COLO829 (cell line): ENCODE measurements around the gene DISC1.
"Not testable (repeated sequence)": the region's sequence is repeated elsewhere in the genome, so short reads cannot be mapped to it uniquely, and the experiment has no call there.

Experiments used
- DNase-seq: peaks from one replicate; pipeline ENCODE4 v3.0.0; 2012; ENCODE audit warnings: low spot score

Gene DISC1

DNA sequence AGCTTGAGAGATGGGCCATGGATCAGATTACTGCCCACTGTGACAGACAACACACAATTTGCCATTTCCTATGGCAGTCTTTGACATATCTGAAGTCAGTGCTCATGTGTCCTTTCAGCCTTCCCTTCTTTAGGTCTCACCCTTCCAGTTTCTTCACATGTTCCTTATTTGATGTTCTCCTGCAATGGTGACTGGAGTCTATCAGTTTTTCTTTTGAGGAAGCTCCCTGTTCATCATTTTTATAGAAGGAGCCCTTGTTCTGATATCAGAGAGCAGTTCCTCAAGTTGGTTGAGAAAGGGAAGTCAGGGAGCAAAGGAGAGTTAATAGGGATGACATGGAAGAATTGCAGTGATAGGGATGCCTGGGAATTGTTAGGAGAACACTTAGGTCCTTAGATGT lies 42.2 kb downstream of the DISC1 start:
- no peak for DNase-seq

DNA sequence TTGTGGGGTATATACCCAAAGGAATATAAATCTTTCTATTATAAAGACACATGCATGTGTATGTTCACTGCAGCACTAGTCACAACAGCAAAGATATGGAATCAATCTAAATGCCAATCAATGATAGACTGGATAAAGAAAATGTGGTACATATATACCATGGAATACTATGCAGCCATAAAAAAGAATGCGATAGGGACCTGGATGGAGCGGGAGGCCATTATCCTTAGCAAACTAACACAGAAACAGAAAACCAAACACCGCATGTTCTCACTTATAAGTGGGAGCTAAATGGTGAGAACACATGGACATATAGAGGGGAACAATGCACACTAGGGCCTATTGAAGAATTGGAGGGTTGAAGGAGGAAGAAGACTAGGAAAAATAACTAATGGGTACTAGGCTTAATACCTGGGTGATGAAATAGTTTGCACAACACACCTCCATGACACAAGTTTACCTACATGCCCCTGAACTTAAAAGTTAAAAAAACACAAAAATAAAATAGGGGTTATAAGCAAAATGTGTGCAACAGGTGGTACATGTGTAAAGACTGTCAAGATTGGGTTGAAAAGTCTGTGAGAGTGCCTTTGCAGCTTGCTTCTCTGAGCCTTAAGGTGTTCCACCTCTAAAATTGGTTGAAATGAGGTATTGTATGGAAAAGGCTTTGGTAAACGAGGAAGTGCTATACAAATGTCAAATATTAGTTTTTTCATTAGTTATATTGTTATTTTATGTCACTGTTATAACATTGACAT lies 43.5 kb downstream of the DISC1 start:
- DNase-seq = not testable (repeated sequence)

DNA sequence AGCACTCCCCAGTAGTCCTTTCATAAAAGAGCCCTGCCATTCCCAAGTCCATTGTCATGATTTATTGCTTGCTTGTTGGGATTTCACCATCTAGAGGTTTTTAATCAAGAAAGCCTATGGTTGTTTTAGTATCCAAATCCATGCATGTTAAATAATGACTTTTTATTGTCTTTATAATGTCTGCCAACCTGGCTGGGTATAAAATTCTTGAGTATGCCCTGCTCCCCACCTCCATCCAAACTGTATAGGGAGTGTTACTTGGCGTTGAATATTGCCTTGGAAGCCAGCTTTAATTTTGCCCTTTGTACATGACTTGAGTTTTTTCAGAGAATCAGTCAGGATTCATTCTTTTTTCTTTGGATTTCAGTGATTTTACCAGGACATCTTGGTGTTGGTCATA lies 44.2 kb downstream of the DISC1 start:
- DNase-seq = no peak

DNA sequence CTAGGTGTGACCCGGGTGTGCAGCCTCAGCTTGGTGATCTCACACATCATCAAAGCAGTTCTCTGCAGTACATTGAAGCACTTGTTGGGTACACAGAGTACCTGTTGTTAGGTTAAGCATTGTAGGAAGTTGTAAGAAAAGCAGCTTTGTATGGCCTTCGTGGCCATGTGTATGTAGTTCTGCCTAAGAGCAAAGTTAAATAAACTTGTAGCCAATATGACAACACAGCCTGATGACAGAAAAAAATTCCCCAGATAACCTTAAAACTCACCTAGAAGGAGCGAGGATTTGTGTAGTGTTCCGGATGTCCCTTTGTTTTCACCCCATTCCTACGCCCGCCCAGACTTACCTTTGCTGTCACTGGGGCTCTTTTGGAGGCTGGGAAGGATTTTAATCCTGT lies 48.0 kb downstream of the DISC1 start:
- no peak for DNase-seq

GRCh38 chr1:231676487-231676886 lies 49.9 kb downstream of the DISC1 start:
- no peak for DNase-seq

- DNase-seq = no peak
Observed at GRCh38 chr1:231677442-231677841, 50.9 kb downstream of the DISC1 start.

DNA sequence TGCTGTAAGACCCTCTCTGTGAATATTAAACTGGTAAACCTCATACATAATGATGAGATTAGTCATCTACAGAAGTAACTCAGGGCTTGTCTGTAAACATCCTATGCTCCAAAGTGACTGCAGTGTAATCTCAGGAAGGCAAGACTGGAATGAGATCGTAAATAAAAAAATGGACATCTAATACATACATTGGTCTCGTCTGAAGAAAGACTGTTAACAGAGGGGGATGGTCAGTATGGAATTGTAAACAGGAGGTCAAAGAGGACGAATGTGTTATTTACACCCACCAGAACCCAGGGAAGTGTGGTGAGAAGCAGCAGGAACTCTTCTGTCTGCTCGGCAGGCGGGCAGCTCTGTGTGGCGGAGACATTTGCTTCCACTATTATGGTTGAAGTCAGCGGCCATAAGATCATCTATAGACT lies 51.4 kb downstream of the DISC1 start:
- DNase-seq = no peak

- peak; percentile 39 for DNase-seq
Observed at GRCh38 chr1:231679109-231679508, 52.5 kb downstream of the DISC1 start.

- no peak for DNase-seq
Observed at GRCh38 chr1:231681006-231681405, 54.4 kb downstream of the DISC1 start.

DNA sequence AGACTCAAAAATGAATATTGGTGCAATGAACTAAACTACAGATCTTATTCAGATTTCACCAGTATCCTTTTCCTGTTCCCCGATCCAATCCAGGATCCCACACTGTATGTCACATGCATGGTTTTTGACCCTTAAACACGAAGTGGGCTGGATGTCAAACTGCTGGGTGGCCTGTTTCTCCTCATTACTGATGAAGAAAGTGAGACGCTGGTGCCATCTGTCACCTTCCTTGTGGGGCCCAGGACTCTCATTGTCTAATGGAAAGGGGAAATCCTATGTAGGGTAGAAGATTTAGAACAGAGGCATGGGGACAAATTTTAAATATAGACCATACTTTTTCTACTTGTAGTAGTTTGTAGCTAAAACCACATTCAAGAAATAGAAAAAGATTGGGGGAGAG lies 56.2 kb downstream of the DISC1 start:
- no peak for DNase-seq

DNA sequence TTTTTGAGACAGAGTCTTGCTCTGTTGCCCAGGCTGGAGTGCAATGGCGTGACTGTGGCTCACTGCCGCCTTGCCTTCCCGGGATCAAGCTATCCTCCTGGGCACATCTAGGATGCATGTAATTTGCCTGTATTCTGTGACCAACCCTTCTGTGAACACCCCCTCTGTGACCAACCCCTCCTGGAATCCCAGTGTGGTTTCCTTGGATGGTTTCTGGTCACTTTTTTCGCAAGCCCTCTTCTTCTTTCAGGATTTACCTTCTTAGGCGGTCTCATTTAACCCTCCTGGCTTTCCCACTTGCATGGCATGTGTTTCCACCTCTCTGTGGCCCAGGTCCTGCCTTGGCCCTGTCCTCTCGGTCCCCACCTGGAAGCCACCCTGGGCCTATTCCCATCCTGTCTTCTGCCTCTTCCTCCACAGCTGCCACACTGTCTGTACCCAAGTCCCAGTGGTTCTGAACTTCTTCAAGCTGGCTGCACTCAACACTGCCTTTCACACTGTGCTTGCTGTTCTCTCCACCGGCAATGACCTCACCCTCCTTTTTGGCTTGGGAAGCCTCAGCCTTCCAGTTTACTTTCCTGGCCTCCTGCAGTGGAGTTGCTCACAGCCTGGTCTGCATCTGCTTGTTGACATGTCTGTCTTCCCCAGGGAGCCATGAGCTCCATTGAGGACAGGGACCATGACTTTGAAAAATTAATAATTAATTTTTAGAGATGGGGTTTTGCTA lies 57.0 kb downstream of the DISC1 start:
- DNase-seq = no peak

DNA sequence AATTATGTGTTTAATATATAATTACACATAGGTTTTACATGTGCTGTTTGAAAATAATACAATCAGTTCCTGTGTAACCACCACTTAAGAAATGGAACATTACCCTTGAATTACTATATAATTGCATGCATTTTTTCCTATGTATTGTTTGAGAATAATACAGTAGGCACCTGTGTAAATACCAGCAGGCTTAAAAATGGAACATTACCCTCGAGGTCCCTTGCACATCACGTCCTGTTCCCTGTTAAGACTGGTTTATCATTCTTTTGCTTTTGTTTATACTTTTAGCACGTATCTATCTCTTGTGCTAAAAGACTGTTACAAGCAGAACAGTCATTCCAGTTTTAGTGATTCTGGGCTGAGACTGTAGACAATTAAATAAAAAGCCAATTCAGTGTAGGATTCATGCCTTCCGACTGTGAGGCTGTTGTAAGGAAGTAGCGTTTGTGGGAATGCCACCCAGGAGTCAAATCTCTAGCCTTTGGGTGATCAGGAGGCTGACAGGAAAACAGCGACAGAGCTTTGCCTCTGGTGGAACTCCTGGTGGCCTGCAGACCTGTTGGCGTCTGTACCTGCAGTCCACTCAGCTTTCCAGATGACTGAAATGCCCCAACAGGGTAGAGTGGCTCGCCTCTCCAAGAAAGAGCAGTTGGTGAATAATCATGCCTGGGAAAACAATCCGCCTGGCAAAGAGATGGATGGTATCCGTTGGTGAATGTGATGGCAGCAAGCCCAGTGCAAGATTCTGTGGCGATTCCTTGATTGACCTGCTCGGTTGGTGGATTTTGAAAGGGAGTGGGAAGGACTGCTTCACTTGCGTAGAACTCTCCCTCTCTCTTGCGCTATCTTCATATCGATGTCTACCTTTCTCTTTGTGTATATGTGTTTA lies 58.0 kb downstream of the DISC1 start:
- DNase-seq = no peak

- no peak for DNase-seq
Observed at GRCh38 chr1:231686384-231686783, 59.8 kb downstream of the DISC1 start.

DNA sequence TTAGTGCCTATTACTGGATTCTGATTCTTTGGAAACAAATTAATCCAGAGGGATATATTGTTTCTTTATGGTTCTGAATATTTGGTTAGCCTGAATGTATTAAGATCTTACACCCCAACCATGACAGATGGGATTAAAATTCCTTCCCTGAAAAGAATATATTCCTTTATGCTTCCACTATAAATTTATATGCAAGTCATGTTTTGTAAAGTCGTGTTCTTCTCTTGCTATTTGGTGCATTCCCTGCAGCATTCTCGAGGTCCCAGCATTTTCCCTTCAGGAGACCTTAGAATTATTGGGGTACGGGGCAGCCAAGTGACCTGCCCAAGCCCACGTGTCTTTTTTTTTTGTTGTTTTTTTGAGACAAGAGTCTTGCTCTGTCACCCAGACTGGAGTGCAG lies 62.4 kb downstream of the DISC1 start:
- DNase-seq = no peak

GRCh38 chr1:231690059-231690458 lies 63.5 kb downstream of the DISC1 start:
- DNase-seq = no peak

DNA sequence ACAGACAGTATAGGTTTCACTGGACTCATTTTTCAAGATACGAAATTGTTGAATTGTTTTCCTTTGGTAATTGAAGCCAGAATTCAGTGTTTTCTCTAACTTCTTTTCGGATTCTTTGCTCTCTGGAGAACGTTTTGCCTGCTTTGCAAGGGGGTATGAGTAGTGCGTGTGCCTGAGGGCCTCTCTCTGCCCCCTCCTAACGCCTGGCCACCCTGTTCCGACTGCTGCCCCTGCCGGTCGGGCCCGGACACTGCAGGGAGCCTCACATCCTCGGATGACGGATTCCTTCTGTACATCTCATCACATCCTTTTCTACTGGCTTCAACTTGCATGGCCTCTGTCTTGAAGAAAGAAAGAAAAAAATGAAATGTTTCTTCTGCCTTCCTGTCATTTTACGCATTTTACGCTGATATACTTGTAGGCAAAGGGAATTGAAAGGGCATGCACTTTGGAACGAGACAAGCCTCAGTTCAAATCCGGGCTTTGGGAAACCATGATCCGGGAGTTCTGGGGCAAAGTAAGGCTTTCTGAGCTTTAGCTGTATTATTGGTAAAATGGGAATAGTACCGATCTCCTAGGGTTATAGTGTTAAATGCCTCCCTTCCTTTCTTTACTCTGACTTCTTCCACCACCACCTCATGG lies 65.1 kb downstream of the DISC1 start:
- DNase-seq = peak; percentile 31

- DNase-seq = no peak
Observed at GRCh38 chr1:231693361-231694074, 66.9 kb downstream of the DISC1 start.

GRCh38 chr1:231694075-231694431 lies 67.5 kb downstream of the DISC1 start:
- no peak for DNase-seq

- DNase-seq = no peak
Observed at GRCh38 chr1:231694465-231695077, 68.0 kb downstream of the DISC1 start.

DNA sequence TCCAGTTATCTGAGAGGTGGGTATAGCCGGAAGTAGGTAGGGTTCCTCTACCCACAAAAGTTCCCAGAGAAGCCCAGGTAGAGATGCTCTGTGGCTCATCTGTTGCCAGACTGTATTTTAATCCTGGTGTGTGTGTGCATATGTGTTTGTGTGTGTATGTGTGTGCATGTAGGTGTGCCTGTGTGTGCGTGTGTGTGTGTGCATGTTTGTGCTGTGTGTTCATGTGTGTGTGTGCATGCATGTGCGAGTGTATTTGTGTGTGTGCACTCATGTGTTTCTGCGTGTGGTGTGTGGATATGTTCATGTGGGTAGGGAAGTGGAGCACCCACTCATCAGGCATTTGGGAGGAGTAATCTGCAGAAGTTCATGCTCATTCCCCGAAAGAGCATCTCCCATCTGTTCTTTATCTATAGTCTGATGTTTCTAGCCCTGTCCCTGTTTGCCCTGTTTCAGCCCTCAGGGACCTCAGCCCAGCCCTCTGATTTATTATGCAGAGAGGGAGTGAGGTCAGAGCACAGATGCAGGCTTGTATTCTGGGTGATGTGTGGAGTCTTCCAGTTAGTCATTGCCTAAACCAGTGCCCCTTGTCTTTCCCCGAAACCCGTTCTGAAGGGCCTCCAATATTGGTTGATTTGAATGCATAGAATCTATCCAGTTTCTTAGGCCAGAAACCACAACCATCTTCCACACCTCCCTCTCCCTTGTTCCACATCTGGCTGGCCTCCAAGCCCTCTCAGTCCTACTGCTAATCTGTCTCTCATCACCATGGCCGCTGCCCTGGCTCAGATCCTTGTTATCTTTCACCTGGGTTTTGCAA lies 69.1 kb downstream of the DISC1 start:
- no peak for DNase-seq
